ENCODE measurements around the gene DIPK1A.

DNA sequence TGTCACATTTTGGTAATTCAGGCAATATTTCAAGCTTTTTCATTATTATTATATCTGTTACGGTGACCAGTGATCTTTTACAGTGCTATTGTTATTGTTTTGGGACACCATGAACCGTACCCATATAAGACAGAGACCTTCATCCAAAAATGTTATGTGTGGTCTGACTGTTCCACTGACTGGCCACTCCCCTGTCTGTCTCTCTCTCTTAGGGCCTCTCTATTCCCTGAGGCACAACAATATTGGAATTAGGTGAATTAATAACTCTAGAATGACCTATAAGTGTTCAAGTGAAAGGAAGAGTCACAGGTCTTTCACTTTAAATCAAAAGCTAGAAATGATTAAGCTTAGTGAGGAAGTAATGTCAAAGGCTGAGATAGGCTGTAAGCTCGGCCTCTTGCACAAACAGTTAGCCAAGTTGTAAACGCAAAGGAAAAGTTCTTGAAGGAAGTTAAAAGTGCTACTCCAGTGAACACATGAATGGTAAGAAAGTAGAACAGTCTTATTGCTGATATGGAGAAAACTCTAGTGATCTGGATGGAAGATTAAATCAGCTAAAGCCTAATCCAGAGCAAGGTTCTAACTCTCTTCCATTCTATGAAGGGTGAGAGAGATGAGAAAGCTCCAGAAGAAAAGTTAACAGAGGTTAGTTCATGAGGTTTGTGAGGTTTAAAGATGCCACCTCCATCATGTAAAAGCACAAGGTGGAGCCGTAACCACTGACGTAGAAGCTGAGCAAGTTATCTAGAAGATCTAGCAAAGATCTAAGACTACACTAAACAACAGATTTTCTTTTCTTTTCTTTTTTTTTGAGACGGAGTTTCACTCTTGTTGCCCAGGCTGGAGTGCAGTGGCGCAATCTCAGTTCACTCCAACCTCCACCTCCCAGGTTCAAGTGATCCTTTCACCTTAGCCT is 19.7 kb upstream of the DIPK1A start:
- TF ChIP-seq POLR2A (IDR thresholded peaks at IDR 0.05; ENCODE audit: low read depth, low read length): no peak
- no peak for TF ChIP-seq TAF1 (IDR thresholded peaks at IDR 0.05; ENCODE audit: borderline replicate concordance, low read depth, low read length)
